CD4-positive, alpha-beta T cell treated with Interleukin-6 at 100 ng/mL for 8 hours (primary cell): ENCODE measurements around the gene NT5C1A.

Experiments
- DNase-seq: peaks from one replicate; pipeline ENCODE4 v3.0.0-alpha.2; 2020; ENCODE audit warnings: mixed read lengths, low spot score

NT5C1A gene

DNA sequence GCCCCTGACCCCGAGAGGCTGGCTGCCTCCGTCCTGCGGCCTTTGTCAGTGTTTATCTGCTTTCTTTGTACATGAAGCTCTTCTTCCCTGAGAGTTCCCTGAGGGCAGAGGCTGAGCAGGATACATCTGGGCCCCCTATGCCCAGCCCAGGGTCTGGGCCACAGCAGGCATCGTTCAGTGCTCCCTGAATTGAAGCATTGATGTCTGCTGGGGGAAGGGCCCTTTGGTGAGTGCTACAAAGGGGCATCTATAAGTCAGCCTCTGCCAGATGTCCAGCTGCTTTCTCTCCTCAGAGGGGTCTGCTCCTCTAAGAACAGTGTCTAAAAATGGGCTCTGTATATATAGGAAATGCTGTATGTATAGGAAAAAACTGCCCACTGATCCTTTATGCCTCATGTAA lies 34.5 kb downstream of the NT5C1A start:
- DNase-seq, result no peak

- no peak for DNase-seq
Measured at GRCh38 chr1:39635871-39636210, 36.1 kb downstream of the NT5C1A start.

DNA sequence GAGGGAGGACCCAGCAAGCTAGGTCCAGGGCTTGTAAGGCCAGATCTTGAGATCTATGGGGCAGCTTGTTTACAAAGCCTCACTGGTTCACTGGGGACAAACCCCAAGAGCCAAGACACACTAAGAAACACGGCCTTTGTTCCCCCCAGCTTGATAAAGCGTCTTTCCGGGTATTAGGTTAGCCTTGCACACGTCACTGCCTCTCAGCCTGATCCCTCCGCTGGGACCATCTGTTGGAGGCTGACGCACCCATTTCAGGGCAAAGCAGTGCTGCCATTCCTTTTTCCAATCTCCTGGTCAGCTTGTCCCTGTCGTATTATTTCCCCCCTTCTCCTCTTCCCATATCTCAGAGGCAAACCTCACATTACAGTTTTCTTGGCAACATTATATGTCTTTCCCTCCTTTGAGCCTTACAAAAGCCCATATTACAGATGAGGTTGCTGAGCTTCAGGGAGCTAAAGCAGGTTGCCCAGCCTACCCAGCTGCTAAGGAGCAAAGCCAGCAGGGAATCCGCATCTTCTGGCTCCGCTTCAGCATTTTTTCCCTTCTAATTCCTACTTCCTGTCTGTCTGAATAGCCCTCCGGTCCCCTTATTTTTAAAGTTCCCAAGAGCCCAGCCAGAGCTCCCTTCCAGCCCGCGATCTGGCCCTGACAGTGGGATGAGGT lies 36.6 kb downstream of the NT5C1A start:
- no peak for DNase-seq

DNA sequence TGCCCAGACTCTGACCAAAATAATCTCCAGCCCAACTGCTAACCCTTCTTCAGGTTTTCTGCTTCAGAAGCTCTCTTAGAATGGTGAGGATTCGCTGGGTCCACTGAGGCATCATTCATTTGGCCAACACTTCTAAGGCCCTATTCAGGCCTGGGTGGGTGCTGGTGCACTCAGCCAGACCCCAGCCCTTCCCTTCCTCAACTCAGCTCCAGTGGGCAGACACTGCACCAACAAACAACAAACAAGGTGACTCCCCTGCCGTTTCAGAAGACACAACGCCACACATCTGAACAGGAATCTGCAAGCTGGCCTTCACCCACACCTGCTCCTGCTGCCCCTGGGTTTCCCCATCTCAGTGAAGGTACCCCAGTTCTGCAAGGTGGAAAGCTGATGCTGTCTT lies 38.5 kb downstream of the NT5C1A start:
- DNase-seq, result no peak

- no peak for DNase-seq
Measured at GRCh38 chr1:39632682-39633417, 39.1 kb downstream of the NT5C1A start.

DNA sequence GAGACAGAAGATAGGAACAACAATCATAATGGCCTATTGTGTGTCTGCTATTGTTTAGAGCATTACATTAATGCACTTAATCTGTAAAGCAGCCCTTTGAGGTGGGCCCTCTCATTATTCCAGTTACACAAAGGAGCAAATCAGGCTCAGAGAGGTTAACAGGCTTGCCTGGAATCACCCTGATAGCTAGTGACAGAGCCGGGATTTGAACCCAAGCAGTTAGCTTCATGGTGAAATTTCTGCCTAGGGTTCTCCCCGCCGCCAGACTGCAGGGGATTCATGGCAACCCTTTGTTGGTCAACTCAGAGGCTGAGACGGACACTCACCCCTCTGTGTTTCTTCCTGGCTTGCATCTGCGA lies 39.6 kb downstream of the NT5C1A start:
- no peak for DNase-seq

GRCh38 chr1:39631361-39632322 lies 40.3 kb downstream of the NT5C1A start:
- DNase-seq, result no peak

DNA sequence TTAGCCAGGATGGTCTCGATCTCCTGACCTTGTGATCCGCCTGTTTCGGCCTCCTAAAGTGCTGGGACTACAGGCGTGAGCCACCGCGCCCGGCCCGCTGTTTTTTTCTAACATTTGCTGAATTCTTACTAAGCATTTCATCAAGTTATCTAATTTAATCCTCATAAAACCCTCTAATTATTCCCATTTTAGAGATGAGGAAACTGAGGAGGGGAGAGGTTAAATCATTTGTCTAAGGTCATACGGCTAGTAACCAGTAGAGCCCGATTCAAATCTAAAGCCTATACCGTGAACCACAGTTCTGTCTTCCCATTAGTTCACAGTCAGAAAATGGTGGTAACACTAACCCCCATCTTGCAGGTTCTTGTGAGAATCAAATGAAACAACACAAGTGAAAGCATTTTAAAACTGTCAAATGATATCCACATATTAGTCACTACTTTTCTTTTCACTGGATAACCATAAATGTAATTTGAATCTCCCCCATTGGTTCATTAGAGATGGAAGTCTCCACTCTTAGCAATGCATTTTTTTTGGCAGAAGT lies 43.0 kb downstream of the NT5C1A start:
- no peak for DNase-seq

- no peak for DNase-seq
Measured at GRCh38 chr1:39626646-39627045, 45.3 kb downstream of the NT5C1A start.

DNA sequence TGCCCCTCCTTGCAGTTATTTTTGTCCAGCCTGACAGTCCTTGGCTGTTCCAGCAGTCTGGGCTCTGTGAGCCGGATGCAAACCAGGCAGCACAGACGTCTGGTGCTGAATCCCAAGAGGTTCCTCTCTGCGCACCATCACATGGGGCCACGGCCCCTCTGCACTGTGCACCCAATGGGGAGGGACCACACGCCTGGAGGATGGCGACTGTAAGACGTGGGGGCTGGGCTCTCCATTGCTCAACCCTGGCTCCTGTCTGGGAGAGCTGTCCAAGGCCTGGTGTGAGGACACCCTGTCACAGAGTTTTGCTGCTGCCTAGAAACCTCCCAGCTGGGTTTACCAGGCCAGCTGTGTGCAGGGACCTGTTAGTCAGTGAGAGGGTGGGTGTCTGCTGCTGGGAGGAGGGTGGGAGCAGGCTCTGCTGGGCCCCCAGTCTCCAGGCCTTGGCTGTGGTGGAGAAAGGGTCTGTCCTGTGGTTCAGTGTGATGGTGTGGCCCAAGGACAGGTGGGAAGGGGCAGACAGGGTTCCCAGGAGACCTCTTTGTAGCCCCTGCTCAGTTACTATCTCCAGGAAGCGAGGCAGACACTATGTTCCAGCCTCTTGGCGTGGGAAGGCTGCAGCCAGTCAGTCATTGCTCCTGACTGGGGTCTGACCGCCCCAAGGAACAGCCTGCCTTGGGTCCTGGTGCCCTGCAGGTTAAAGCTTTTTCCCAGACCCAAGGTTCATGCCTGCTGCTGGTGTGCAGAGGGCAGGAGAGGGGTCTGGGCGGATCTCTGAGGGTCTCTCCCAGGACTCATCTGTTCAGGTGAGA lies 46.2 kb downstream of the NT5C1A start:
- no peak for DNase-seq

- no peak for DNase-seq
Measured at GRCh38 chr1:39625009-39625408, 46.9 kb downstream of the NT5C1A start.

GRCh38 chr1:39623053-39623452 lies 48.9 kb downstream of the NT5C1A start:
- no peak for DNase-seq

DNA sequence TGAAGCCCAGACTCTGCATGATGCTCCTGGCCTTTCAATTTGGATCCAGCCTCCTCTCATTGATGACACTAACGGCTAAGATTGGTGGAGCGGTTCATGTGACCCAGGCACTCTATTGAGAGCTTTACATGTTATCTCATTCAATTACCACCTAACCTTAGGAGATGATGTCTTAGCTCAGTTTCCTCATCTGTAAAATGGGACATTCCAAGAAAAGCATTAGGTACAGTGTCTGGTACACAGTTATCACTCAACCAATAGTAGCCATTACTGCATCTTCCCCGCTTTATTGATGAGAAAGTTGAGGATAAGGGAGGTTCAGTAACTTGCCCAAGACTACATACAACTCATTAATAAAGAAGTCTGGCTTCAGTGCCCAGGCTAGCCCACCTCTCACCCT lies 49.5 kb downstream of the NT5C1A start:
- no peak for DNase-seq

GRCh38 chr1:39620659-39621165 lies 51.2 kb downstream of the NT5C1A start:
- no peak for DNase-seq

GRCh38 chr1:39617488-39618049 lies 54.3 kb downstream of the NT5C1A start:
- no peak for DNase-seq

DNA sequence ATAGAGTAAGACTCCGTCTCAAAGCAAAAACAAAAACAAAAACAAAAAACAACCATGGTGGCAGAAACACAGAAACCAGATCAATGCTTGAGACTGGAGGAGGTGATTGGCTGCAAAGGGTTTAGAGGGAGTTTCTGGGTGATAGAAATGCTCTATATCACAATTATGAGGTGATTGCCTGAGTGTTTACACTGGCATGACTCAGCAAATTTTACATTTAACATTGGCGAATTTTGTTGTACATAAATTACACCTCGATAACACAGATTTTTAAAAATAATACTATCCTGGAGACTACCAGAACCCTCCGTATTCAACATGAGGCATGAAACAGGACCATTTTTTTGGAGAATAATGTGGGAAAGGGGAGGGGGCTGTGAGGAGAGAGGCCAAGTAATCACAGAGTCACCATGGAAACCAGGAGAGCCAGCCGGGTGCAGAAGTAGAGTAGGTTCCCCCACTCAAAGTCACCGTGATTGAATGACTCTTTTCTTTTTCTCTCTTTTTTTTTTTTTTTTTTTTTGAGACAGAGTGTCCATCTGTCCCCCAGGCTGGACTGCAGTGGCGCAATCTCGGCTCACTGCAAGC lies 56.7 kb downstream of the NT5C1A start:
- no peak for DNase-seq

DNA sequence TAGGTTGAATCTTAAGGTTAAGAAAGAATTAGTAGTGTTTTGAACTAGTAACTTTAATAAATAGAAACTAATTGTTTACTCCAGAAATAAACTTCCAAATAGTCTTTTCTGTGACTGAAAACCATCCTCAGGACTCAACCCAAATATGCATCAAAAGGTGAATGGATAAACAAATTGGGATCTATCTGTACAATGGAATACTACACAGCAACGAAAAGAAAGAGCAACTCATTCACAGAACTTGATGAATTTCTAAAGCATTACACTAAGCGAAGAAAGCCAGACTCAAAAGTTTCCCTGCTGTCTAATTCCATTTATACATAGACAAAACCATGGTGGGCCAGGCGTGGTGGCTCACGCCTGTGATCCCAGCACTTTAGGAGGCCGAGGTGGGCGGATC lies 57.4 kb downstream of the NT5C1A start:
- no peak for DNase-seq

DNA sequence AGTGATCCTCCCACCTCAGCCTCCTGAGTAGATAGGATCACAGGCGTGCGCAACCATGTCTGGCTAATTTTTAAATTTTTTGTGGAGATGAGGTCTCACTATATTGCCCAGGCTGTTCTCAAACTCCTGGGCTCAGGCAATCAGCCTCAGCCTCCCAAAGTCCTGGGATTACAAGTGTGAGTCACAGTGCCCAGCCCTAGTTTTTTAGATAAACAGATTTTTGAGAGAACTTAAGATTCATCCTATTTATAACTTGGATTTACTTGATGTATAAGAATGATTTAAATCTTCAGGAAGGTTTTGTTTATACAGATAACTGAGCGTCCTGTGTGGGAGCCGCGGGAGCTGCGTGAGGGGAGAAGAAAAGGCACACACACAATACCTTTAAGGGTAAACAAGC lies 58.7 kb downstream of the NT5C1A start:
- DNase-seq, result no peak

- DNase-seq, result peak; percentile 73
Measured at GRCh38 chr1:39609618-39610331, 62.1 kb downstream of the NT5C1A start.
